ENCODE measurements around the gene ZNF326. TPM values are rescaled to one million over a fixed set of nuclear protein-coding genes. Genes with fewer than 3 reads are reported as not detected.

Gene ZNF326
- total RNA-seq, 1 donor from 2014 or later = 37.3 TPM

GRCh38 chr1:89955311-89956205 is 39.4 kb upstream of the ZNF326 start:
- Mint-ChIP-seq H3K4me1 (ENCODE audit: low read depth) (peaks cover 51% of the 10 kb centered on the region), H3K36me3 (ENCODE audit: low read depth) (peaks cover 2% of the 10 kb centered on the region), H3K4me3 (no peak overlapping the region), H3K27me3 (ENCODE audit: insufficient read depth) (no peaks in the 10 kb centered on the region), H3K9me3 (peaks cover 5% of the 10 kb centered on the region), H3K27ac (no peak overlapping the region)
- DNase-seq (ENCODE audit: low spot score) = no peak
- intact Hi-C loops (cut with micrococcal nuclease) = loop anchor here (2.0 kb wide), 1 partner anchor 111 kb away; no protein-coding TSS in a partner anchor

DNA sequence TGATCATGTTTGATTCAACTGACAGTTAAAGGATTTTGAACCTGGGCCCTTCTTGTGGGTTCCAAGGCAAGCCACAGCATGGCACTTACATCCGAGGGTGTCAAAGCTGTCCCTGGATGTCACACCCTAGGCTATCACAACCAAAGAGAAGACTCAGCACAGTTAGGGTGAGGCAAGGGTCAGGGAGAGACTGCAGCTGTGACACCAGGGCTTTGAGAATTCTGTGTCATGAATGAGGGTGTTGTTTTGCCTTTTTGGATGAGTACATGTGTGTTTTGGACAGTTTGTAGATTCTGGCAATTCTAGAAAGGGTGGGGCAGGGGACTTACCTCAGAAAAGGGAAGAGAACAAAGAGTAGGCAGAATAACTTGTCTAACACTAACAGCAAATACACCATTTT is 37.8 kb upstream of the ZNF326 start:
- Mint-ChIP-seq H3K9me3 (peaks cover 5% of the 10 kb centered on the region), H3K27me3 (ENCODE audit: insufficient read depth) (no peaks in the 10 kb centered on the region), H3K4me1 (ENCODE audit: low read depth) (peaks cover 51% of the 10 kb centered on the region), H3K4me3 (peak overlapping the region; percentile 32), H3K36me3 (ENCODE audit: low read depth) (peaks cover 2% of the 10 kb centered on the region), H3K27ac (peak overlapping the region; percentile 5)
- intact Hi-C loops (cut with micrococcal nuclease) = loop anchor here (2.0 kb wide), 1 partner anchor 112 kb away; no protein-coding TSS in a partner anchor
- DNase-seq (ENCODE audit: low spot score) = peak; percentile 23

DNA sequence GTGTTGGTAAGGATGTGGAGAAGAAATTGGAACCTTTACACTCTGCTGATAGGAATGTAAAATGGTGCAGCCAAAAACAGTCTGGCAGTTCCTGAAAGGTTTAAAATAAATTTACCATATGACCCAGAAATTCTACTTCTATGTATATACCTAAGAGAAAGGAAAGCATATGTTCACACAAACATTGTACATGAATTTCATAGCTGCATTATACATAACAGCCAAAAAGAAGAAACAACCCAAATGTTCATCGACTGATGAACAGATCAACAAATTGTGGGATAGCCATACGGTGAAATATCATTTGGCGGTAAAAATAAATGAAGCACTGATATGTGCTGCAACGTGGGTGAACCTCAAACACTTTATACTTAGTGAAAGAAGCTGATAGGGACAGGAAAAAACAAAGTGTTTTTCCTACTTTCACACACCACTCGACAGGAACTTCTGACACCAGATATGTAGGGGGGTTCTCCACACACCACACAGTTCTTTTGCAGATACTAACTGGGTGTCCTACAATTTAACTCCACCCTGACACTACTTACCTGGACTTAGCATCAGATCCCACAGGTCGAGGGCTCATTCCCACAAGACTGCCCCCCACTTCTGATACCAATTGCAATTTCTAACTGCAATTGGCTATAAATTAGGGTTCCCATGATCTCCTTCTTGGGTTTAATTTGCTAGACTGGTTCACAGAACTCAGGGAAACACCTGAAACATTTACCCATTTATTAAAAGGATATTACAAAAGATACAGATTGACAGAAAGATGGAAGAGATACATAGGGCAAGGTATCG is 35.9 kb upstream of the ZNF326 start:
- intact Hi-C loops (cut with micrococcal nuclease) = no loop called here
- Mint-ChIP-seq H3K4me1 (ENCODE audit: low read depth) (peaks cover 41% of the 10 kb centered on the region), H3K36me3 (ENCODE audit: low read depth) (peaks cover 2% of the 10 kb centered on the region), H3K27ac (no peak overlapping the region), H3K4me3 (no peak overlapping the region), H3K9me3 (peaks cover 5% of the 10 kb centered on the region), H3K27me3 (ENCODE audit: insufficient read depth) (no peaks in the 10 kb centered on the region)
- DNase-seq (ENCODE audit: low spot score) = no peak

- no peak for DNase-seq (ENCODE audit: low spot score)
- peaks cover 5% of the 10 kb centered on the region for H3K9me3 Mint-ChIP-seq
- no peak overlapping the region for H3K27ac Mint-ChIP-seq
- no peaks in the 10 kb centered on the region for H3K27me3 Mint-ChIP-seq (ENCODE audit: insufficient read depth)
- intact Hi-C loops (cut with micrococcal nuclease) = no loop called here
- peaks cover 2% of the 10 kb centered on the region for H3K36me3 Mint-ChIP-seq (ENCODE audit: low read depth)
- H3K4me3 Mint-ChIP-seq = no peak overlapping the region
- peaks cover 35% of the 10 kb centered on the region for H3K4me1 Mint-ChIP-seq (ENCODE audit: low read depth)
These were observed 35.2 kb upstream of the ZNF326 start for GRCh38 chr1:89959719-89960118.

GRCh38 chr1:89962024-89962741 is 32.7 kb upstream of the ZNF326 start:
- intact Hi-C loops (cut with micrococcal nuclease) = no loop called here
- Mint-ChIP-seq H3K36me3 (ENCODE audit: low read depth) (peaks cover 2% of the 10 kb centered on the region), H3K27me3 (ENCODE audit: insufficient read depth) (peaks cover 10% of the 10 kb centered on the region), H3K9me3 (peaks cover 5% of the 10 kb centered on the region), H3K4me1 (ENCODE audit: low read depth) (peaks cover 14% of the 10 kb centered on the region), H3K4me3 (no peak overlapping the region), H3K27ac (no peak overlapping the region)
- no peak for DNase-seq (ENCODE audit: low spot score)

DNA sequence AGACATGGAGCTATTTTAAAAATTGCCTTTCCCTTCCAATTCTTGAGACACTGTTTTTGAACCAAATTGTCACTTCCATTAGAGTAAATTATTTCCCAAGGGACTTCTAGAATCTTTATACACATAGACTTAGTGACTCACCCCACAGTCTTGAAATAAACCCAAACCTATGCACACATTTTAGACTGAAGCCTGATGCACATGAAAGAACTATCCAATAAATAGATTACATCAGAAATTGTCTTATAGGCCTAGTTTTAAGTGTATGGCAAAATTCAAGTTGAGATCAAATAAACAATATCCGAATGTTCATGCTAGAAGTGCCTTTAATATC is 32.2 kb upstream of the ZNF326 start:
- Mint-ChIP-seq H3K4me1 (ENCODE audit: low read depth) (peaks cover 9% of the 10 kb centered on the region), H3K27me3 (ENCODE audit: insufficient read depth) (peaks cover 12% of the 10 kb centered on the region), H3K36me3 (ENCODE audit: low read depth) (peaks cover 2% of the 10 kb centered on the region), H3K4me3 (no peak overlapping the region), H3K9me3 (peaks cover 5% of the 10 kb centered on the region), H3K27ac (no peak overlapping the region)
- intact Hi-C loops (cut with micrococcal nuclease) = no loop called here
- no peak for DNase-seq (ENCODE audit: low spot score)

DNA sequence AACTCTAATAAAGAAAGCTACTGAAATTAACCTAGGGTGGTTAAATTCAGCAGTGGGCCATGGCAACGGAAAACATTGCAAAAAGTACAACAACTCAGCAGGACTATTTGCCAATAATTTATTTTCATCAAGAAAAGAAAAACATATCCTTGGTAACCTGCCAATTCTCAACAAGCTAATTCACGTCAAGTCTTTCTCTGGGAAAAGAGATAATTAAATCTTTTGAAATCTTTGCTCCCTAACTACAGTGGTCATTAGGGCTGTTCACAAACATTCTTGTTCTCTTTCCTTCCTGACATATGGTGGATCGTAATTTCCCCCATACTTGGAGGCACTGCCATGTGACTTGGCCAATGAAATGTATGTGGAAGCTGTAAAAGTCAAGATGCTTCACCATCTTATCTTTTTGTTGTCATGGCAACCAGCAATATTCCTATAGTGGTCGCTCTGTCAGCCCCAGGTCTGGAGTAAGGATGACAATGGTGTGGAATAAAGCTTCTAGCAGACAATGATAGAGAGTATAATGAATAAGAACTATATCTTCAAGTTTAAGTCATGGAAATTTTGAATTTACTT is 29.6 kb upstream of the ZNF326 start:
- H3K4me3 Mint-ChIP-seq = no peak overlapping the region
- no peaks in the 10 kb centered on the region for H3K4me1 Mint-ChIP-seq (ENCODE audit: low read depth)
- no peaks in the 10 kb centered on the region for H3K36me3 Mint-ChIP-seq (ENCODE audit: low read depth)
- no peaks in the 10 kb centered on the region for H3K9me3 Mint-ChIP-seq
- no peak overlapping the region for H3K27ac Mint-ChIP-seq
- peaks cover 12% of the 10 kb centered on the region for H3K27me3 Mint-ChIP-seq (ENCODE audit: insufficient read depth)
- intact Hi-C loops (cut with micrococcal nuclease) = no loop called here
- no peak for DNase-seq (ENCODE audit: low spot score)

DNA sequence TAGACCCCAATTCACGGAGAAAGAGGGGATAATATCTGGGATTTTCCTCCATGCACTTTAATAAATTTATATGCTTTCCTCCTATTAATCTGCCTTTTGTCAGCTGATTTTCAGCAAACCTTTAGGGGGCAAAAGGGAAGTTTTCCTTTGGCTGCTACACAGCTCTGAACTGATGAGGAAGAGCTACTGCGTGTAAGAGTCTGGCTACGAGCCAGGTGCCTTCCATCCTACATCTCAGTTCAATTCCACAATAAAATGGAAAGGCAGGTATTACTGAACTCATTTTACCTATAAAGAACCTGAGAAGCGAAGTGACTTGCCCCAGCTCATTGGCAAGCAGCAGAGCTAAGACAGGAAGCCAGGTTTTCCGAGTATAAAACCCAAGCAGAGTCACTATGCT is 28.3 kb upstream of the ZNF326 start:
- H3K4me3 Mint-ChIP-seq = no peak overlapping the region
- intact Hi-C loops (cut with micrococcal nuclease) = no loop called here
- no peak overlapping the region for H3K27ac Mint-ChIP-seq
- H3K27me3 Mint-ChIP-seq (ENCODE audit: insufficient read depth) = peaks cover 12% of the 10 kb centered on the region
- DNase-seq (ENCODE audit: low spot score) = no peak
- H3K36me3 Mint-ChIP-seq (ENCODE audit: low read depth) = no peaks in the 10 kb centered on the region
- no peaks in the 10 kb centered on the region for H3K4me1 Mint-ChIP-seq (ENCODE audit: low read depth)
- H3K9me3 Mint-ChIP-seq = no peaks in the 10 kb centered on the region

GRCh38 chr1:89971600-89971999 is 23.3 kb upstream of the ZNF326 start:
- intact Hi-C loops (cut with micrococcal nuclease) = no loop called here
- no peaks in the 10 kb centered on the region for H3K9me3 Mint-ChIP-seq
- no peak overlapping the region for H3K27ac Mint-ChIP-seq
- H3K27me3 Mint-ChIP-seq (ENCODE audit: insufficient read depth) = peaks cover 6% of the 10 kb centered on the region
- H3K36me3 Mint-ChIP-seq (ENCODE audit: low read depth) = no peaks in the 10 kb centered on the region
- no peak for DNase-seq (ENCODE audit: low spot score)
- no peak overlapping the region for H3K4me3 Mint-ChIP-seq
- peaks cover 24% of the 10 kb centered on the region for H3K4me1 Mint-ChIP-seq (ENCODE audit: low read depth)

- no peak overlapping the region for H3K4me3 Mint-ChIP-seq
- peaks cover 24% of the 10 kb centered on the region for H3K4me1 Mint-ChIP-seq (ENCODE audit: low read depth)
- no peak for DNase-seq (ENCODE audit: low spot score)
- no peak overlapping the region for H3K27ac Mint-ChIP-seq
- intact Hi-C loops (cut with micrococcal nuclease) = no loop called here
- peaks cover 4% of the 10 kb centered on the region for H3K27me3 Mint-ChIP-seq (ENCODE audit: insufficient read depth)
- no peaks in the 10 kb centered on the region for H3K9me3 Mint-ChIP-seq
- H3K36me3 Mint-ChIP-seq (ENCODE audit: low read depth) = no peaks in the 10 kb centered on the region
These were observed 22.9 kb upstream of the ZNF326 start for GRCh38 chr1:89972024-89972423.

- H3K36me3 Mint-ChIP-seq (ENCODE audit: low read depth) = no peaks in the 10 kb centered on the region
- no peak overlapping the region for H3K4me3 Mint-ChIP-seq
- H3K27me3 Mint-ChIP-seq (ENCODE audit: insufficient read depth) = no peaks in the 10 kb centered on the region
- intact Hi-C loops (cut with micrococcal nuclease) = no loop called here
- no peaks in the 10 kb centered on the region for H3K9me3 Mint-ChIP-seq
- H3K4me1 Mint-ChIP-seq (ENCODE audit: low read depth) = peaks cover 24% of the 10 kb centered on the region
- H3K27ac Mint-ChIP-seq = no peak overlapping the region
- DNase-seq (ENCODE audit: low spot score) = no peak
These were observed 21.3 kb upstream of the ZNF326 start for GRCh38 chr1:89973471-89974127.

- Mint-ChIP-seq H3K9me3 (no peaks in the 10 kb centered on the region), H3K4me1 (ENCODE audit: low read depth) (peaks cover 24% of the 10 kb centered on the region), H3K4me3 (no peak overlapping the region), H3K36me3 (ENCODE audit: low read depth) (no peaks in the 10 kb centered on the region), H3K27ac (no peak overlapping the region), H3K27me3 (ENCODE audit: insufficient read depth) (no peaks in the 10 kb centered on the region)
- intact Hi-C loops (cut with micrococcal nuclease) = no loop called here
- no peak for DNase-seq (ENCODE audit: low spot score)
These were observed 20.7 kb upstream of the ZNF326 start for GRCh38 chr1:89974256-89974655.

Measured in activated T-helper 1 cell treated with anti-CD3 and anti-CD28 coated beads, Interleukin-12 subunit alpha, Interleukin-12 subunit beta, Interleukin-2, Interleukin-4 antibody, amounts not matched to agents 30 ng/mL and 10 ng/mL and 1 ng/mL, durations not matched to agents 14 hours and 24 hours and 36 hours (primary cell).